B cell (primary cell): ENCODE data around the gene RNF167. TPM values are rescaled to one million over a fixed set of nuclear protein-coding genes. Genes with fewer than 3 reads are reported as not detected.
A peak's percentile ranks its signal among the peaks of the same experiment; 100 is the strongest.

ENCODE experiments used
- ATAC-seq: fragments of 200-7000 bp; cut with Tn5 transposase; one replicate; pipeline ENCODE4 v1.10.0; 2021; ENCODE audit warnings: low read depth, mild to moderate bottlenecking, moderate number of reproducible peaks, moderate library complexity
- CTCF ChIA-PET: fragments of 350-600 bp; sonication (Branson Sonifier 250); formaldehyde crosslinking; loops from one replicate; lab custom pipeline; 2021; ENCODE audit warnings: antibody characterized with exemption, inconsistent platforms; lab: Charles Lee
- POLR2A ChIA-PET: fragments of 350-600 bp; sonication (Branson Sonifier 250); formaldehyde crosslinking; loops from one replicate; lab custom pipeline; 2021; ENCODE audit warnings: antibody characterized with exemption; lab: Charles Lee
- DNase-seq: peaks from one replicate; pipeline ENCODE4 v3.0.0; 2013
- H2AFZ ChIP-seq: 2 replicates; pipeline ENCODE4 v1.6.1; 2012; ENCODE audit warnings: mild to moderate bottlenecking, low read depth, low read length; ENCODE audit not compliant: insufficient read depth, poor library complexity, severe bottlenecking
- H3K27ac ChIP-seq, 2 donors: 1 replicate in 1 of 2; 2 replicates in 1 of 2; pipeline ENCODE4 v1.5.1; 2012 to 2013; ENCODE audit warnings: low read length in 2 of 2, mild to moderate bottlenecking in 2 of 2, moderate library complexity in 1 of 2
- H3K27me3 ChIP-seq, 4 experiments: fragments of 200-600 bp in 1 of 4; sonication (generic) in 1 of 4; replicated peaks in 1 of 4; 1 replicate in 2 of 4; 2 replicates in 2 of 4; pipeline versions ENCODE4 v1.6.1 to v1.7.0; 2013 to 2016; ENCODE audit warnings: low read length in 3 of 4, mild to moderate bottlenecking in 2 of 4, mixed read lengths in 1 of 4, moderate library complexity in 1 of 4; ENCODE audit not compliant: insufficient read depth in 4 of 4, control insufficient read depth in 3 of 4; ENCODE audit errors: control extremely low read depth in 1 of 4
- H3K36me3 ChIP-seq, 2 experiments: replicated peaks in 1 of 2; 1 replicate in 1 of 2; 2 replicates in 1 of 2; pipeline versions ENCODE4 v1.6.1 to v1.7.1; 2013; ENCODE audit warnings: low read length in 1 of 2; ENCODE audit not compliant: insufficient read depth in 2 of 2, control insufficient read depth in 1 of 2; ENCODE audit errors: control extremely low read depth in 1 of 2, extremely low read depth in 1 of 2
- H3K4me1 ChIP-seq, 2 donors: fragments of 200-600 bp in 1 of 2; sonication (generic) in 1 of 2; 1 replicate in 1 of 2; 2 replicates in 1 of 2; pipeline versions ENCODE4 v1.5.1 to v1.6.1; 2013 to 2017; ENCODE audit warnings: low read length in 2 of 2; ENCODE audit not compliant: control insufficient read depth in 2 of 2, insufficient read depth in 2 of 2
- H3K4me2 ChIP-seq: replicated peaks from 2 replicates; pipeline ENCODE3; 2012; ENCODE audit warnings: mild to moderate bottlenecking, low read depth, low read length; ENCODE audit not compliant: poor library complexity, severe bottlenecking
- H3K4me3 ChIP-seq, 5 experiments: fragments of 200-600 bp in 1 of 5; sonication (generic) in 1 of 5; 1 replicate in 3 of 5; 2 replicates in 2 of 5; pipeline versions ENCODE4 v1.5.1 to v1.7.0; 2011 to 2016; ENCODE audit warnings: low read length in 4 of 5, mild to moderate bottlenecking in 4 of 5, low read depth in 2 of 5, control low read depth in 1 of 5, moderate library complexity in 1 of 5; ENCODE audit not compliant: insufficient read depth in 1 of 5; ENCODE audit errors: control extremely low read depth in 1 of 5, extremely low read depth in 1 of 5
- H3K79me2 ChIP-seq: fragments of 200-600 bp; sonication (generic); one replicate; pipeline ENCODE4 v1.6.0; 2016; ENCODE audit warnings: low read length; ENCODE audit not compliant: control insufficient read depth, insufficient read depth
- H3K9ac ChIP-seq: fragments of 200-600 bp; sonication (generic); 2 replicates; pipeline ENCODE4 v1.6.1; 2017; ENCODE audit warnings: mild to moderate bottlenecking, low read length, moderate library complexity
- H3K9me3 ChIP-seq, 3 donors: one replicate each; pipeline versions ENCODE4 v1.6.1 to v1.7.1; 2013; ENCODE audit warnings: low read length in 2 of 3; ENCODE audit not compliant: control insufficient read depth in 2 of 3, insufficient read depth in 1 of 3; ENCODE audit errors: control extremely low read depth in 1 of 3
- H4K20me1 ChIP-seq: 2 replicates; pipeline ENCODE4 v1.6.0; 2012; ENCODE audit warnings: mild to moderate bottlenecking, low read length; ENCODE audit not compliant: insufficient read depth, control insufficient read depth, poor library complexity, severe bottlenecking
- H3K27ac Mint-ChIP-seq: one replicate; pipeline ENCODE4 v1.8.0; 2021; ENCODE audit warnings: mixed read lengths
- H3K27me3 Mint-ChIP-seq: one replicate; pipeline ENCODE4 v1.8.0; 2021; ENCODE audit warnings: mixed read lengths
- H3K4me1 Mint-ChIP-seq: one replicate; pipeline ENCODE4 v1.8.0; 2021; ENCODE audit warnings: mixed read lengths
- H3K4me3 Mint-ChIP-seq: one replicate; pipeline ENCODE4 v1.8.0; 2021; ENCODE audit warnings: mixed read lengths
- H3K9me3 Mint-ChIP-seq: one replicate; pipeline ENCODE4 v1.8.0; 2022; ENCODE audit warnings: mixed read lengths; ENCODE audit not compliant: insufficient read depth
- CTCF ChIP-seq: fragments of 200-600 bp; IDR thresholded peaks from one replicate; pipeline ENCODE4 v1.8.0; 2022; ENCODE audit warnings: antibody characterized with exemption, mild to moderate bottlenecking
- EZH2 ChIP-seq: IDR thresholded peaks from 2 replicates; pipeline ENCODE4 v1.6.1; 2012; ENCODE audit warnings: borderline replicate concordance, low read depth, mild to moderate bottlenecking, moderate library complexity, low read length; ENCODE audit not compliant: insufficient read depth, poor library complexity, severe bottlenecking
- WGBS: methylation state at CpG from one replicate; pipeline ENCODE4 v1.1.5; 2013; ENCODE audit warnings: missing lambda C conversion rate; ENCODE audit not compliant: insufficient coverage; 5-methylcytosine and 5-hydroxymethylcytosine counted together
- intact Hi-C: fragments of 100-400 bp; cut with micrococcal nuclease; formaldehyde crosslinking; loops from one replicate; pipeline ENCODE4 v1.10.0; 2022
- polyA plus RNA-seq: library from polyadenylated mRNA; depleted of rRNA; stranded (reverse); fragments of >200 nt; gene quantifications from 2 replicates; pipeline ENCODE4 v1.2.3, GENCODE V29; 2012
- total RNA-seq, 2 donors: library from RNA; stranded (reverse); fragments of 120-200 nt in 1 of 2; gene quantifications; 1 replicate in 1 of 2; 2 replicates in 1 of 2; pipeline versions ENCODE4 v1.2.3 to v1.2.4, GENCODE V29; 2013 to 2022

The RNF167 gene
- total and polyA plus RNA-seq, 2 donors (not counting 1 experiment from before 2014, with no cell fraction given) = 143 to 186 TPM

- Mint-ChIP-seq H3K27ac (no peak overlapping the region), H3K27me3 (peaks cover 8% of the 10 kb centered on the region), H3K9me3 (no peaks in the 10 kb centered on the region), H3K4me1 (peaks cover 17% of the 10 kb centered on the region), H3K4me3 (no peak overlapping the region)
- ChIA-PET CTCF (no interaction called here), POLR2A (no interaction called here)
- H4K20me1 ChIP-seq = no peaks in the 10 kb centered on the region
- ATAC-seq = no peak
- no peak overlapping the region for H3K4me3 ChIP-seq
- no peak for DNase-seq
- H2AFZ ChIP-seq = no peak overlapping the region
- no peaks in the 10 kb centered on the region for H3K79me2 ChIP-seq
- intact Hi-C loops = no loop called here
- no peak overlapping the region for H3K9ac ChIP-seq
- no peaks in the 10 kb centered on the region for H3K9me3 ChIP-seq
- peaks cover 6 to 10% of the 10 kb centered on the region in 2 donors for H3K4me1 ChIP-seq
- TF ChIP-seq CTCF = no peak
- TF ChIP-seq EZH2 = no peak
- peaks cover 0 to 12% (median 3%) of the 10 kb centered on the region in 4 experiments for H3K27me3 ChIP-seq
- H3K36me3 ChIP-seq = no peaks in the 10 kb centered on the region
- no peak overlapping the region for H3K4me2 ChIP-seq
- 98% methylated on average over 7 of the region's 18 CpGs for WGBS
- H3K27ac ChIP-seq = no peak overlapping the region
These were observed 11.2 kb upstream of the RNF167 start for GRCh38 chr17:4928881-4929280.

- POLR2A ChIA-PET = no interaction called here
- Mint-ChIP-seq H3K27me3 (peaks cover 15% of the 10 kb centered on the region), H3K9me3 (no peaks in the 10 kb centered on the region), H3K4me1 (peaks cover 25% of the 10 kb centered on the region), H3K27ac (no peak within 1 kb of the TSS), H3K4me3 (no peak within 1 kb of the TSS)
- no peaks in the 10 kb centered on the region for H3K9me3 ChIP-seq
- DNase-seq (peak; percentile 33), ATAC-seq (no peak)
- peaks cover 0 to 16% (median 3%) of the 10 kb centered on the region in 4 experiments for H3K27me3 ChIP-seq
- peaks cover 0 to 6% of the 10 kb centered on the region in 2 experiments for H3K36me3 ChIP-seq
- intact Hi-C loops = no loop called here
- H2AFZ ChIP-seq = no peak within 1 kb of the TSS
- H3K4me3 ChIP-seq = no peak within 1 kb of the TSS
- H3K9ac ChIP-seq = no peak within 1 kb of the TSS
- H3K79me2 ChIP-seq = no peaks in the 10 kb centered on the region
- H3K4me1 ChIP-seq = peaks cover 11 to 17% of the 10 kb centered on the region in 2 donors
- WGBS = 51% methylated on average over 10 of the region's 14 CpGs
- CTCF ChIA-PET = no interaction called here
- peak within 1 kb of the TSS; percentile 20 for H3K4me2 ChIP-seq
- no peaks in the 10 kb centered on the region for H4K20me1 ChIP-seq
- no peak within 1 kb of the TSS for H3K27ac ChIP-seq
- no peak for TF ChIP-seq CTCF
- TF ChIP-seq EZH2 = no peak
These were observed 8.1 kb upstream of the RNF167 start, which contains the start of gene GP1BA for GRCh38 chr17:4931963-4932362. Gene GP1BA (plus strand): TSS chr17:4932277. CDS start chr17:4932605, 328 bp downstream.
